GM12878 (cell line): ENCODE data around the gene OR12D2. TPM values are rescaled to one million over a fixed set of nuclear protein-coding genes. Genes with fewer than 3 reads are reported as not detected.

Experiments
- ATAC-seq: fragments of 200-7000 bp; cut with Tn5 transposase; 3 replicates; pipeline ENCODE4 v1.9.1; 2020; ENCODE audit warnings: mild to moderate bottlenecking, moderate library complexity
- BruUV-seq: library from RNA; stranded (reverse); fragments of 400-500 nt; replicated peaks from 2 replicates; lab custom pipeline; 2021; lab: Mats Ljungman, UMichigan
- CTCF ChIA-PET: fragments of 300-600 bp; sonication (Branson Sonifier 250); formaldehyde crosslinking; extraction: SDS; loops from one replicate; lab custom pipeline; 2021; ENCODE audit warnings: inconsistent platforms; lab: Yijun Ruan, JAX
- POLR2A ChIA-PET: fragments of 350-600 bp; formaldehyde crosslinking; extraction: SDS; loops from one replicate; lab custom pipeline; 2021; ENCODE audit warnings: inconsistent platforms; lab: Charles Lee
- RAD21 ChIA-PET: fragments of 300-600 bp; sonication (Branson Sonifier 250); formaldehyde crosslinking; loops from one replicate; lab custom pipeline; 2023; ENCODE audit warnings: antibody characterized with exemption; ENCODE audit not compliant: unreplicated experiment; lab: Charles Lee
- SMC1A ChIA-PET: fragments of 300-600 bp; sonication (Branson Sonifier 250); formaldehyde crosslinking; loops from one replicate; lab custom pipeline; 2023; ENCODE audit not compliant: unreplicated experiment, uncharacterized antibody; lab: Charles Lee
- DNase-seq: peaks from one replicate; pipeline ENCODE4 v3.0.0-alpha.2; 2011; ENCODE audit warnings: low read depth, low spot score
- FAIRE-seq: peaks from 3 replicates; lab custom pipeline; 2011; peaks lifted over from hg19 to GRCh38; lab: Jason Lieb, UNC
- H2AFZ ChIP-seq: 2 replicates; pipeline ENCODE4 v1.6.0; 2011; ENCODE audit warnings: low read depth, low read length, control low read depth; ENCODE audit not compliant: control insufficient read depth
- H3K27ac ChIP-seq: 2 replicates; pipeline ENCODE4 v1.5.1; 2011; ENCODE audit warnings: control low read depth; ENCODE audit not compliant: control insufficient read depth, insufficient read depth
- H3K27me3 ChIP-seq, 2 experiments: replicated peaks in 1 of 2; 2 replicates each; pipeline versions ENCODE4 v1.6.0 to v1.6.1; 2011; ENCODE audit warnings: low read length in 1 of 2; ENCODE audit not compliant: control insufficient read depth in 2 of 2, insufficient read depth in 2 of 2
- H3K36me3 ChIP-seq, 2 experiments: 2 replicates each; pipeline ENCODE4 v1.5.1; 2011; ENCODE audit warnings: low read length in 1 of 2; ENCODE audit not compliant: control insufficient read depth in 2 of 2, insufficient read depth in 2 of 2
- H3K4me1 ChIP-seq: 2 replicates; pipeline ENCODE4 v1.6.1; 2011; ENCODE audit warnings: mild to moderate bottlenecking, low read length, moderate library complexity, mixed read lengths; ENCODE audit not compliant: control insufficient read depth, insufficient read depth
- H3K4me2 ChIP-seq: 2 replicates; pipeline ENCODE4 v1.6.0; 2011; ENCODE audit warnings: control low read depth; ENCODE audit not compliant: control insufficient read depth, insufficient read depth
- H3K4me3 ChIP-seq: fragments of 200-600 bp; sonication (generic); 2 replicates; pipeline ENCODE4 v1.5.1; 2016
- H3K79me2 ChIP-seq: 2 replicates; pipeline ENCODE4 v1.6.0; 2011; ENCODE audit warnings: low read length; ENCODE audit not compliant: control insufficient read depth, insufficient read depth
- H3K9ac ChIP-seq: 2 replicates; pipeline ENCODE4 v1.8.0; 2011; ENCODE audit warnings: low read length, control low read depth, mixed read lengths; ENCODE audit not compliant: control insufficient read depth, insufficient read depth
- H3K9me3 ChIP-seq: replicated peaks from 3 replicates; pipeline ENCODE4 v1.5.1; 2011; ENCODE audit warnings: mild to moderate bottlenecking, low read length; ENCODE audit not compliant: control insufficient read depth, insufficient read depth
- H4K20me1 ChIP-seq: 2 replicates; pipeline ENCODE4 v1.6.0; 2011; ENCODE audit not compliant: control insufficient read depth, insufficient read depth
- CEBPZ ChIP-seq: fragments of 150-350 bp; IDR thresholded peaks from 2 replicates; pipeline ENCODE4 v1.6.1; 2016; ENCODE audit warnings: low read depth, low read length
- in situ Hi-C: fragments of 300-500 bp; cut with MboI; formaldehyde crosslinking; loops from 9 replicates; pipeline ENCODE4 v1.14.3; 2018; ENCODE audit warnings: mixed read lengths
- intact Hi-C: fragments of 100-400 bp; cut with micrococcal nuclease; formaldehyde crosslinking; loops from one replicate; pipeline ENCODE4 v1.14.2; 2022; ENCODE audit not compliant: unreplicated experiment
- polyA plus RNA-seq, 11 experiments: library from polyadenylated mRNA; depleted of rRNA in 4 of 11; unstranded in 6 of 11; stranded (reverse) in 5 of 11; fragments of >200 nt; fragmentation: Nextera tagmentation in 4 of 11; fragmentation: Illumina TruSeq in 1 of 11; extraction: Ambion mirVana in 4 of 11; extraction: Trizol in 1 of 11; gene quantifications; 1 replicate in 1 of 11; 2 replicates in 10 of 11; pipeline versions ENCODE4 v1.2.1 to v1.2.3, GENCODE V29; 2011 to 2016; ENCODE audit warnings: inconsistent platforms in 2 of 11, missing spikeins in 2 of 11, low read depth in 1 of 11
- total RNA-seq, 4 experiments: library from RNA; depleted of rRNA in 3 of 4; stranded (reverse); fragments of >200 nt in 3 of 4; fragmentation: Illumina TruSeq in 1 of 4; extraction: Trizol in 1 of 4; gene quantifications; 2 replicates each; pipeline versions ENCODE4 v1.2.1 to v1.2.3, GENCODE V29; 2013 to 2021

Gene OR12D2
- total and polyA plus RNA-seq, 10 of the 15 experiments (the other 5 are each of a cell fraction or from before 2014, with no cell fraction given) = not detected

GRCh38 chr6:29439006-29439405, 43.6 kb downstream of the OR12D2 start, which contains the start of gene OR10C1:
OR10C1 (plus strand) TSS chr6:29439306; CDS start chr6:29440016, 710 bp downstream.
- SMC1A ChIA-PET = no interaction called here

More at GRCh38 chr6:29439006-29439405, 43.6 kb downstream of the OR12D2 start, which contains the start of gene OR10C1:
- CTCF ChIA-PET = no interaction called here
- H3K27me3 ChIP-seq = no peaks in the 10 kb centered on the region
- H3K36me3 ChIP-seq = no peaks in the 10 kb centered on the region
- no peak for DNase-seq
- no peak for ATAC-seq
- BruUV-seq = no TSS peak
- POLR2A ChIA-PET = no interaction called here
- H4K20me1 ChIP-seq = no peaks in the 10 kb centered on the region
- no peak for TF ChIP-seq CEBPZ
- H3K27ac ChIP-seq = no peak within 1 kb of the TSS
- intact Hi-C loops = no loop called here
- H2AFZ ChIP-seq = no peak within 1 kb of the TSS
- H3K4me1 ChIP-seq = no peaks in the 10 kb centered on the region
- in situ Hi-C loops = no loop called here
- RAD21 ChIA-PET = no interaction called here
- H3K9ac ChIP-seq = no peak within 1 kb of the TSS
- no peaks in the 10 kb centered on the region for H3K9me3 ChIP-seq
- FAIRE-seq = no peak
- H3K4me3 ChIP-seq = no peak within 1 kb of the TSS
- H3K79me2 ChIP-seq = no peaks in the 10 kb centered on the region
- H3K4me2 ChIP-seq = no peak within 1 kb of the TSS
